ENCODE measurements around the gene AEN.

- TF ChIP-seq, protein P1, sequence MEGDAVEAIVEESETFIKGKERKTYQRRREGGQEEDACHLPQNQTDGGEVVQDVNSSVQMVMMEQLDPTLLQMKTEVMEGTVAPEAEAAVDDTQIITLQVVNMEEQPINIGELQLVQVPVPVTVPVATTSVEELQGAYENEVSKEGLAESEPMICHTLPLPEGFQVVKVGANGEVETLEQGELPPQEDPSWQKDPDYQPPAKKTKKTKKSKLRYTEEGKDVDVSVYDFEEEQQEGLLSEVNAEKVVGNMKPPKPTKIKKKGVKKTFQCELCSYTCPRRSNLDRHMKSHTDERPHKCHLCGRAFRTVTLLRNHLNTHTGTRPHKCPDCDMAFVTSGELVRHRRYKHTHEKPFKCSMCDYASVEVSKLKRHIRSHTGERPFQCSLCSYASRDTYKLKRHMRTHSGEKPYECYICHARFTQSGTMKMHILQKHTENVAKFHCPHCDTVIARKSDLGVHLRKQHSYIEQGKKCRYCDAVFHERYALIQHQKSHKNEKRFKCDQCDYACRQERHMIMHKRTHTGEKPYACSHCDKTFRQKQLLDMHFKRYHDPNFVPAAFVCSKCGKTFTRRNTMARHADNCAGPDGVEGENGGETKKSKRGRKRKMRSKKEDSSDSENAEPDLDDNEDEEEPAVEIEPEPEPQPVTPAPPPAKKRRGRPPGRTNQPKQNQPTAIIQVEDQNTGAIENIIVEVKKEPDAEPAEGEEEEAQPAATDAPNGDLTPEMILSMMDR (conservative IDR thresholded peaks at IDR 0.05; ENCODE audit: low read length) = no peak
- no peak for TF ChIP-seq EZH2phosphoT487 (IDR thresholded peaks at IDR 0.05; ENCODE audit: borderline replicate concordance)
Measured at GRCh38 chr15:88628018-88628654, 7.0 kb downstream of the AEN start.
